GM19328 (cell line): ENCODE results near the gene PLA2G3.
"Not testable (repeated sequence)": the region's sequence is repeated elsewhere in the genome, so short reads cannot be mapped to it uniquely, and the experiment has no call there.

Source experiments
- ATAC-seq: cut with Tn5 transposase; IDR thresholded peaks from one replicate; pipeline ENCODE4 v1.9.1; 2021; ENCODE audit warnings: mild to moderate bottlenecking, moderate library complexity; ENCODE audit not compliant: unreplicated experiment

The PLA2G3 gene, protein sequence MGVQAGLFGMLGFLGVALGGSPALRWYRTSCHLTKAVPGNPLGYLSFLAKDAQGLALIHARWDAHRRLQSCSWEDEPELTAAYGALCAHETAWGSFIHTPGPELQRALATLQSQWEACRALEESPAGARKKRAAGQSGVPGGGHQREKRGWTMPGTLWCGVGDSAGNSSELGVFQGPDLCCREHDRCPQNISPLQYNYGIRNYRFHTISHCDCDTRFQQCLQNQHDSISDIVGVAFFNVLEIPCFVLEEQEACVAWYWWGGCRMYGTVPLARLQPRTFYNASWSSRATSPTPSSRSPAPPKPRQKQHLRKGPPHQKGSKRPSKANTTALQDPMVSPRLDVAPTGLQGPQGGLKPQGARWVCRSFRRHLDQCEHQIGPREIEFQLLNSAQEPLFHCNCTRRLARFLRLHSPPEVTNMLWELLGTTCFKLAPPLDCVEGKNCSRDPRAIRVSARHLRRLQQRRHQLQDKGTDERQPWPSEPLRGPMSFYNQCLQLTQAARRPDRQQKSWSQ

DNA sequence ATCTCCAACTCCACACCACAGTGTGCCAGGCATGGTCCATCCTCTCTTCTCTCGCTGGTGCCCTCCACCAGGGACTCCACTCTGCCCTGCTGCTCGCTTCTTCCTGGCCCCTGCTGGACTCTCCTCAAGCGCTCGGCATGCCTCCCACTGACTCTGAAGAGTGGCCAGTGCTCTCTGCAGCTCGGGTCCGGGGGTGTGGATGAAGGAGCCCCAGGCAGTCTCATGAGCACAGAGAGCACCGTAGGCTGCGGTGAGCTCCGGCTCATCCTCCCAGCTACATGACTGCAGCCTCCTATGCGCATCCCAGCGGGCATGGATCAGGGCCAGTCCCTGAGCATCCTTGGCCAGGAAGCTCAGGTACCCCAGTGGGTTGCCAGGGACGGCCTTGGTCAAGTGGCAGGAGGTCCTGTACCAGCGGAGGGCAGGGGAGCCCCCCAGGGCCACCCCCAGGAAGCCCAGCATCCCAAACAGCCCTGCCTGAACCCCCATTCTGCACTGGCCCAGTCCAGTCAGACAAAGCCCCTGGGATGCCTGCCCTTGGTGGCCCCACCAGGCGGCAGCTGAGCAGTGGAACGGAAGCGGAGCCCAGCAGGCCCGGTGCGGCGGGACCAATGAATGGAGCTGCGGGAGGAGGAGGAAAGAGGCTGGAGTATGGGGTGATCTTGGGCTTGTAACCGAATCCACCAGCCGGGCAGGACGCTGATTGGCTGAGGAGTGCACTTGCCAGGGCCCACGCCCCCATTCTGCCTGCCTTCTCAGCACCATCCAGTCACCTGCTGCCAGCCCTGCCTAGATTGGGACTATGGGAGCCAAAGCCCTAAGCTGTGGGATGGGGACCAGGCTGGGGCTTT lies at the start of gene PLA2G3:
TSS of gene PLA2G3 (minus strand) at position 643 of the 851 bp plus-strand sequence. CDS start at position 489, 154 bp downstream.
- ATAC-seq: no peak

- no peak for ATAC-seq
Observed at GRCh38 chr22:31187627-31188026, 47.3 kb upstream of the PLA2G3 start.

DNA sequence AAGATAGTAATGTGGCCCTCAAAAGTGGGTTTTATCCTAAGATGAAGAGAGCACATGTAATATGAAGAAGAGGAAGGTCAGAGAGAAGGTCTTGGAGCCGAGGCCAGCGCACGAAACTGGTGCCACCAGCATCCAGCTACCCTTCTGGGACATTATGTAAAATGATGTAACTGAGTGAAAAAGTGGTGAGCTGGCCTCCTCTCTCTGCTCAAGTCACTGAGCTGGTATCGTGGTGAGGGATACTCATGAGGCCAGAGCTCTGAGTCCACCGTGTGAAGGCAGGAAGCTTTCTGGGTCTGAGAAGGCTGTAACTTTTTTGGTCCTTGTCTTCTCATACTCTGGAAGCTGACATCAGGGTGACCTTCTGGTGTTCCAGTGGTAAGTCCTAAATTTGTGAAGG lies 44.7 kb upstream of the PLA2G3 start:
- no peak for ATAC-seq

DNA sequence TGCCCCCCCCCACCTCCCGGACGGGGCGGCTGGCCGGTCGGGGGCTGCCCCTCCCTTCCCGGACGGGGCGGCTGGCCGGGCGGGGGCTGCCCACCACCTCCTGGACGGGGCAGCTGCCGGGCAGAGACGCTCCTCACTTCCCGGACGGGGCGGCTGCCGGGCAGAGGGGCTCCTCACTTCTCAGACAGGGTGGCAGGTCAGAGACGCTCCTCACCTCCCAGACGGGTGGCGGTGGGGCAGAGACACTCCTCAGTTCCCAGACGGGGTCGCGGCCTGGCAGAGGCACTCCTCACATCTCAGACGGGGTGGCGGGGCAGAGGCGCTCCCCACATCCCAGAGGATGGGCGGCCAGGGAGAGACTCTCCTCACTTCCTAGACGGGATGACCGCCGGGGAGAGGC lies 43.7 kb upstream of the PLA2G3 start:
- ATAC-seq: no peak

- no peak for ATAC-seq
Observed at GRCh38 chr22:31179345-31179744, 39.0 kb upstream of the PLA2G3 start.

DNA sequence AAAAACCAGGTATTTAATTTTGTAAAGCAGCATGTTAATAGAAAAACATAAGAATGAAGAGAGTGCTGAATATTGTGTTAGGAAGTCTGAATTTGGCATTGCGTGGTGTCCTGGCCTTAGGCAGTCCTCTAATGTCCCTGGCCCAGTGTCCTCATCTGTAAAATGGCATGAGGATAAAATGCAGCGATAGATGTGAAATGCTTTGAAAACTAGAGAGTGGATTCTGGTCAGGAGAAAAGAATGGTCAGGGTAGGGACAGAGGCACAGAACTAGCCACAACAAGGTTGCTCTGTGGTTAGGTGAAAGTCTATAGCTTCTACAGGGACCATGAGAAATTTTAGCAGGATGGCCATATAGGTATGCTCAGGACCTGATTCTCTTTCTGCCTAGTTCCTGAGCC lies 38.6 kb upstream of the PLA2G3 start:
- no peak for ATAC-seq

GRCh38 chr22:31177420-31178162 lies 37.3 kb upstream of the PLA2G3 start:
- ATAC-seq: no peak

DNA sequence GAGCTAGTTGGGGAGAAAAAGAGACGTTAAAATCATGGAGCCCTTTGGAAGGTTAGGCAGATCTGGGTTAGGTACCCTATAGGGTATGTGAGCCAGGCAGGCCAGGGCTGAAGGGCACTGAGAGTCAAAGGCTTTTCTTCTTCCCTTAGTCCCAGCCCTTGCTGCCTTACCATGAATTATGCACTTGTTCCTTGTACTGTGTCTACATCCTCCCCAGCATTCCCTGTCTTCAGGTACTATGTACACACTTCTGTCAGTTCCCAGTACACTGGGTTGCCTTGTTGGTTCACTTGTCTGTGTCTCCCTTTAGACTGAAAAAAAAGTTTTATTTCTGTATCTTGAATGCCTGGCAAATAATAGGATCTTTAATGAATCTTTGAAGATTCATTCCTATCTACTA lies 36.6 kb upstream of the PLA2G3 start:
- no peak for ATAC-seq

DNA sequence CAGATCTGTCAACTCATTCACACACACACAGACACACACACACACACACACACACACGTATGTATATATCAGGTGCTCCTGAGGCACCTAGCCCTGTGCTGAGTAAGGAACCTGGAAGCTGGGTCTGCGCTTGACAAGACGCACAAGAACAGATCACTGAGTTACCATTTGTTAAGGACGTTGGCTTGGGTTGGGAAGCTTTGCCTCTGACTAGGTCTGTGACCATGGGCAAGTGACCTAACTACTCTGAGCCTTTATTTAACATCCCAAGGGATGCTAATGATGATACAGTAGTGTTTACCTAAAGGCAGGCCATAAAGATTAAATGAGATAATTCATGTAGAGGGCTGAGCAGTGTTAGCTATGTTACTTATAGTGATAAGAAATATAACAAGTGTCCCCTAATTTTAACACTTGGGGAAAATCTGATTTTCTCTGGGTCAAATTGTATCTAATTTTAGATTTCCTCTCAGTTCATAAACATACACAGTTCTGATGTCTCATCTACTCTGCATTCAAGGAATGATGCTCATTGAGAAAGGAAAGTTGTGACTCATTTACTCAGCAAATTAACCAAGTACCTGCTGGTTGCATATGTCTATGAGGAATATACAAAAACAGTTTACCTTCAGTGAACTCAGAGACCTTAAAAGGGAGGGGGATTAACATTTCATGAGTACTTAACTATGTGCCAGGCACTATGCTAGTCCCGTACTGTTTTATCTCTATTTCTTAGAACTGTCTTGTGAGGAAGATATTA lies 33.3 kb upstream of the PLA2G3 start:
- no peak for ATAC-seq

GRCh38 chr22:31171734-31172133 lies 31.4 kb upstream of the PLA2G3 start:
- ATAC-seq: not testable (repeated sequence)

- no peak for ATAC-seq
Observed at GRCh38 chr22:31170971-31171370, 30.7 kb upstream of the PLA2G3 start.

- no peak for ATAC-seq
Observed at GRCh38 chr22:31162015-31162765, 21.9 kb upstream of the PLA2G3 start.

DNA sequence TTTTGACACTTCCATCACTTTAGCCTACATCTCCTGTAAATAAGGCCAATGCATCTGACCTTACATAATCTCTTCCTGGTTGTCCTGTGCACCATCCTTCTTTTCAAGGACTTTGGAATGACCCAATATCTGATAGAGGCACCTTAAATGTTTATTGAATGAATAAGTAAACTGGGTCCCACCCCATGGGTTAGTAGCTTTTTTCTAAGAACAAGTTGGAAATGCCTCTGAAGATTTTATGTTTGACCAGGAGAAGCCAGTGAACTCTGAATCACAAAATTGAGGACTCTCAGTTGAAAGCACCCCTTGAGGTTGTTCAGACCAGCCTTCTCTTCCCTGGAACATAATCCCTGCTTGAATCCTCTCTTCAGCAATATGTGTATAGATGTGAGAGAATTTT lies 21.1 kb upstream of the PLA2G3 start:
- no peak for ATAC-seq

DNA sequence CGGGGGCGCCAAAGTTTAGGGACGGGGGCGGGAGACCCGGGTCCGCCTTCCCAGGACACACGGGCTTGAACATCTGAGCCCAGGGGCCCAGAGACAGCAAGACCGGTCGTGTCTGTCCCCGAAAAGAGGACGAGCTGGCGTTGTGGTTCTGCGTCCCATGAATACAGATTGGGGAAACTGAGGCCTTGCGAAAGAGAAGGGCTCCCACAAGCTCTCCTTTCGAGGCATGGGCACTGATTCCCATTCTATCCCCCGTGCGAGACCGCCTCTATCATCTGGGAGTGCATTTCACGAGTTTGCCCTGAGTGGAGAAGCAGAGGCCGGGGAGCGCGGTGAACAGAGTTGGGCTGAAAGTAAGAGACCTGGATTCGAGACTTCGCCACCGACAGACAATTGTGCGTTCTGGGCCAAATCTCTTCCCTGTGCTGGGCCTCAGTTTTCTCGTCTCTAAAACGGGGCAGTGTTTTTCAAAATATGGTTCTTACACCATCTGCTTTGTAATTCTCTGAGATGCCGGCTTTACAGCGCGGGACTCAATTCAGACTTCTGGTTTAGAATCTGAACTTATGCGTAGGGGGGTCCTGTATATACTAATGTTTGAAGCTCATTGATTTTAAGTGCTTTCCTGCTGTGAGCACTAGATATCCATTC lies 20.1 kb upstream of the PLA2G3 start:
- ATAC-seq: no peak

DNA sequence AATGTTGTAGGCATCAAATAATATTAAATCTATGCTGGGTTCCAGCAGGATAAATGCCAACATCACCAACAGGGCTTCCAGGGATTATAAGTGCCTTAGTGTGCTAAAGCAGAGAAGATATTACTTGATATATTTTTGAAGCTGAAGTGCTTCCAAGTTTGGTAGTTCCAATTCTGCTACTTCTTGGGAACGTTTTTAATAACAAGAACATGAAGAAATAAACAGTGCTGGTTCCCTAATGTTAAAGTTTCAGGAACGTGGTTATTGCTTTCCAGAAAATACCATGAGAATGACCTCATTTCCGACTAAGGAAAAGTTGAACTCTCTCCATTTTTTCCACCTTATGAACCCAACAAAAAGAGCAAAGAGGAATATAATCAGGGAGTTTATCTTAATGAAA lies 15.1 kb upstream of the PLA2G3 start:
- no peak for ATAC-seq

GRCh38 chr22:31154975-31155374 lies 14.7 kb upstream of the PLA2G3 start:
- ATAC-seq: no peak

GRCh38 chr22:31153357-31153756 lies 13.0 kb upstream of the PLA2G3 start:
- no peak for ATAC-seq

DNA sequence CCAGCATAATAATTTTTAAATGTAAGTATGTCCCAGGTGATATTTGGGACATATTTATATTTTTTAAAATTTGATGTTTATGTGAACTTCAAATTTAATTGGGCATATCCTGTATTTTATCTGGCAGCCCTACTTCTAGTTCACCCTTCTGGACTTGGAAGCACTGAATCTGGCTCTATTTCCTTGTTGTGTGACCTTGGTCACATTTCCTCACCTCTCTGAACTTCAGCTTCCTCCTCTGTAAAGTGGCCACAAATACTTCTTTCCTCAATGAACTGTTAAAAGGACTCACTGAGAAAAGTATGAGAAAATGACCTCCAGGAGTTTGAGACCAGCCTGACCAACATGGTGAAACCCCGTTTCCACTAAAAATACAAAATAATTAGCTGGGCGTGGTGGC lies 11.6 kb upstream of the PLA2G3 start:
- ATAC-seq: no peak

GRCh38 chr22:31150615-31151014 lies 10.3 kb upstream of the PLA2G3 start:
- ATAC-seq: no peak
